Tibial nerve (tissue), 3 donors: ENCODE data around the gene SLX4IP.

Experiments
- CTCF ChIP-seq, 5 experiments: fragments of 200-600 bp in 3 of 5; fragments of 450-650 bp in 2 of 5; sonication (generic) in 3 of 5; IDR thresholded peaks; one replicate each; pipeline ENCODE4 v1.5.1; 2016 to 2019; ENCODE audit warnings: antibody characterized with exemption in 5 of 5, mild to moderate bottlenecking in 3 of 5, moderate library complexity in 2 of 5
- POLR2A ChIP-seq, 2 donors: fragments of 450-650 bp; IDR thresholded peaks; one replicate each; pipeline ENCODE4 v1.6.1; 2017; ENCODE audit warnings: antibody characterized with exemption in 2 of 2, mild to moderate bottlenecking in 2 of 2, moderate library complexity in 2 of 2

- TF ChIP-seq POLR2A (IDR thresholded peaks at IDR 0.05) (no peak), CTCF (IDR thresholded peaks at IDR 0.05) (no peak)
These were observed 23.4 kb upstream of the SLX4IP start for GRCh38 chr20:10411673-10412072.
